HT1080 (cell line): Measurements from ENCODE around the gene APOH. TPM values are rescaled to one million over a fixed set of nuclear protein-coding genes. Genes with fewer than 3 reads are reported as not detected.
"Not testable (repeated sequence)": the region's sequence is repeated elsewhere in the genome, so short reads cannot be mapped to it uniquely, and the experiment has no call there.

Experiments used
- DNase-seq: peaks from one replicate; pipeline ENCODE4 v3.0.0-alpha.2; 2015; ENCODE audit warnings: low read depth
- polyA plus RNA-seq, 2 experiments: library from polyadenylated mRNA; depleted of rRNA; stranded (reverse); fragments of >200 nt; gene quantifications; 2 replicates each; pipeline ENCODE4 v1.2.3, GENCODE V29; 2015
- total RNA-seq: library from RNA; depleted of rRNA; stranded (reverse); fragments of >200 nt; shearing (Covaris generic); gene quantifications from 2 replicates; pipeline ENCODE4 v1.2.3, GENCODE V29; 2014; rRNA removed

APOH gene
- not detected in 2 replicates for total RNA-seq
- polyA plus RNA-seq (2015; cell fraction: cytosol; rRNA removed) = not detected in 2 replicates
- polyA plus RNA-seq (2015; cell fraction: nucleus; rRNA removed) = not detected in 2 replicates

DNA sequence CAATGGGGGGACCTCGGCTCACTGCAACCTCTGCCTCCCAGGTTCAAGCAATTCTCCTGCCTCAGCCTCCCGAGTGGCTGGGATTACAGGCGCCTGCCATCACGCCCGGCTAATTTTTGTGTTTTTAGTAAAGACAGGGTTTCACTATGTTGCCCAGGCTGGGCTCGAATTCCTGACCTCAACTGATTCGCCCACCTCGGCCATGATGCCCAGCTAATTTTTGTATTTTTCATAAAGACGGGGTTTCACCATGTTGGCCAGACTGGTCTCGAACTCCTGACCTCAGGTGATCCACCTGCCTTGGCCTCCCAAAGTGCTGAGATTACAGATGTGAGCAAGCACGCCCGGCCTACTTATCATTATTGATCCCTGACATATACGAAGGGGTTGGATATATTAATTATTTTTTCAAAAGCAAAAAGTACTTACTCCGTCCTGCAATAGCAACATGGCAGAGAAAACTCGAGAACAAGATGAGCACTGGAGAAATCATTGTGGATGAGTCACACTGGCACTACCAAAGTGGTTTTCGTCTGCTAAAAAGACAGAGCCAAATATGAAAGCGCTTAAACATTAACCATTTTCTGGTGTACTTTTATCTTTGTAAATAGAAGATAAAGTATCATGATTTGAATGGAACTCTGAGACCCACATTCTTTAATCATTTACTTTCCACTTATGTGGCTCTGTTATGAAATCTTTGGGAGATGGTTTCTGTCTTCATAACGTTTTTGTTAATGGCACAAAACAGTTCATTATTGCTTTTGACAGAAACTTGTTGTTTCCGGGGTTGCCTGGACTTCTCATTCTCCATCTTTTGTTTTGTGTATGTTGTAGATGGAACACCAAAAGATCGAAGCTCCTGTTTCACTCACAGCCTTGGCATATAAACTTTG lies at the start of gene APOH:
Gene APOH, minus strand, starts transcription at position 529 of the 896 bp plus-strand sequence. Its CDS starts 36 bp downstream, at position 493.
- no peak for DNase-seq

DNA sequence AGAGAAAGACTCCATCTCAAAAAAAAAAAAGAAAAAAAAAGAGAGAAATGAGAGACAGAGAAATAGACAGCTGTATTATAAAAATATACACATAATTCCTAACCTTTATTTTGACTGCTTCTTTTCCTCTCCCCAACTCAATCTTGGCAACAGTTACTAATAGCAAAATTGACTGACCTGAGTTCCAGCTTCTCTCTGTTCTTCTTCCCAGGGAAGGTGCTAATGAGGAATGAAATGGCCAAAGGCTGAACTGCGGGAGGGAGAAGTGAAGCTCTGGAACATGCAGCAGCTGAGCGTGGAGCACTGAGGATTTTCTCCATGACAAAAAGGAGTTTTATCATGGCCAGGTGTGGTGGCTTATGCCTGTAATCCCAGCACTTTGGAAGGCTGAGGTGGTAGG lies 48.0 kb upstream of the APOH start:
- DNase-seq = no peak

GRCh38 chr17:66276328-66276937 lies 47.2 kb upstream of the APOH start:
- DNase-seq = peak; percentile 27

DNA sequence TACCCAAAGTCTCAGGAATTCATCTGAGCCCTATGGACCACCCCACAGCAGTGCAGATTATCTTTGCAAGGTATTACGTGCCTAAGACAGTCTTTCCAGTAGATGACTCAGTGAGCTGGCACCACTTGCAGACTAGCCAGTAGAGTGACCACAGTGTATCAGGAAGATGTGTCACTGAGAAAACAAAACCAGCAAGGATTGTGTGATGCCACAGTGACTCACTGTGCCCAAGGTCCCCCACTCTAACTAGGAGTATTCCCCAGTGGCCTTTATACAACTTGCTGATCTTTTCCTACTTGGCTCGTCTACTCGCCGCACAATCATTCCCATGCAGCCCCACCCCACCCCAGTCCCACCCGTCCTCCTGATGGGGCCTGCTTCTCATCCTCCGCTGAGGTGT lies 46.4 kb upstream of the APOH start:
- peak; percentile 99 for DNase-seq

GRCh38 chr17:66273586-66273848 lies 44.3 kb upstream of the APOH start:
- DNase-seq = no peak

DNA sequence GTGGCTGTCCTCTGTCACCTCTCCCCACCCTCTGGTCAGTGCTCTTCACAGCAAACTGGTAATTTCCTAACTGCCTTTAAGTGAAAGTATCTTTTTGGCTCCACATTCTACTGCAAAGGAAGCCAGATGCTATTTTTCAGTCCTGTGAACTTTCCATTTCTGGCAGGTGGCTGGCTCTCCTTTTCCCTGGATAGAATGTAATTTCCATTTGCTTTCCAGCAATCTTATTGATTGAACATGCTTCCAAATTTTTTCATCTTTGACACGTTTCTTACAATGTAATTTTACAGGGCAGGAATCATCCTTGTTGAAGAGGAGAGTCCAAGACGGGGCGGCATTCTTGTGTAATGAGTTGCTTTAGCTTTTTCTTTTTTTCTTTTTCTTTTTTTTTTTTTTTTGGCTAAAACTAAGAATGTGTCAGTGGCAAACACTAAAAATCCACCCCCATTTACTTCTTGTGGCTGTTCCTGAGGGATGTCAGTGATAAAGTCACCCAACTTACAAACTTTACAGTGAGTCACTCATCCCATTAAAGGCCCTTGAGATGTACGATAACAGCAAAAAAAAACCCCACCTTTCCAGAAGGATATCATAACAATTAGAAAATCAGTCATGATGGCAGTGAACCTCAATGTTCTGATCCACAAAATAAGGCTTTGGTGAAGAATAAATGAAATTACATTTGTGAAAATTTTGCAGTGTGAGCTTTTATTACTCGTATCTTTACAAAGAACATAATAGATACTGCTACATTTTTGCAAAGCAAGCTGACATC lies 43.8 kb upstream of the APOH start:
- DNase-seq = peak; percentile 96

GRCh38 chr17:66271512-66271911 lies 42.3 kb upstream of the APOH start:
- no peak for DNase-seq

DNA sequence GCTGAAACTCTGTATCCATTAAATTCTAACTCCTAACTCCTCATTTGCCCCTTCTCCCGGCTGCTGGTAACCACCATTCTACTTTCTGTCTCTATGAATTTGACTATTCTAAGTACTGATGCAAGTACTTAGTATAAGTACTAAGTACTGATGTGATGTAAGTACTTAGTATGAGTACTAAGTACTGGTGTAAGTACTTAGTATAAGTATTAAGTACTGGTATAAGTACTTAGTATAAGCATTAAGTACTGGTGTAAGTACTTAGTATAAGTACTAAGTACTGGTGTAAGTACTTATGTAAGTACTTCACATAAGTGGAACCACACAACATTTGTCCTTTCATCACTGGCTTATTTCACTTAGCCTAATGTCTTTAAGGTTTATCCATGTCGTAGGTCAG lies 40.9 kb upstream of the APOH start:
- no peak for DNase-seq

GRCh38 chr17:66268247-66268927 lies 39.2 kb upstream of the APOH start:
- DNase-seq = peak; percentile 52

DNA sequence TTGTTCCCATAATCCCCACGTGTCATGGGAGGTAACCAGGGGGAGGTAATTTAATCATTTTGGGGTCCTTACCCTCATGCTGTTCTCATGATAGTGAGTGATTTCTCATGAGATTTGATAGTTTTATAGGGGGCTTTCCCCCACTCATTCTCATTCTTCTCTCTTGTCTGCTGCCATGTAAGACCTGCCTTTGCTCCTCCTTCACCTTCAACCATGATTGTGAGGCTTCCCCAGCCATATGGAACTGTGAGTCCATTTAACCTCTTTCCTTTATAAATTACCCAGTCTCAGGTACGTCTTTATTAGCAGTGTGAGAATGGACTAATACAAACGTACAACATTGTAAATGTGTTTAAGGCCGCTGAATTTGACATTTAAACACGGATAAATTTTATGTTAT lies 35.5 kb upstream of the APOH start:
- no peak for DNase-seq

DNA sequence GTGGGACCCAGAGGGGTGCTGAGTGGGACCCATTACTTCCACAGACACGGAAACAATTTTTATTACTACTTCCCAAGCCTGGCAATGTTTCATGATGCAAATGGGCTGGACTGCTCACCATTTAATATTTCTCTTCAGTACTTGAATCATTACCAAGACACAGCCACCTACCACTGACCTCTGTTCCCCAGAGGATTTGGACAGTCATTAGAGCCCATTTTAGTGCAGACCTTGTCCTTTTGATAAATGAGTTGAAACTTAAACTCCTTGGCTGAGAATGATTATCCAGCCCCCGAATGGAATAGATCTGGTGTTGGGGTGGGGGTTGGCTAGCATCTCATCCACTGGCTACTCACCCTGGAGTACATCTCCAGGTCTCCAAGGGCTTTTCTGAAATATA lies 33.6 kb upstream of the APOH start:
- DNase-seq = no peak

- DNase-seq = no peak
Observed at GRCh38 chr17:66260688-66261087, 31.5 kb upstream of the APOH start.

DNA sequence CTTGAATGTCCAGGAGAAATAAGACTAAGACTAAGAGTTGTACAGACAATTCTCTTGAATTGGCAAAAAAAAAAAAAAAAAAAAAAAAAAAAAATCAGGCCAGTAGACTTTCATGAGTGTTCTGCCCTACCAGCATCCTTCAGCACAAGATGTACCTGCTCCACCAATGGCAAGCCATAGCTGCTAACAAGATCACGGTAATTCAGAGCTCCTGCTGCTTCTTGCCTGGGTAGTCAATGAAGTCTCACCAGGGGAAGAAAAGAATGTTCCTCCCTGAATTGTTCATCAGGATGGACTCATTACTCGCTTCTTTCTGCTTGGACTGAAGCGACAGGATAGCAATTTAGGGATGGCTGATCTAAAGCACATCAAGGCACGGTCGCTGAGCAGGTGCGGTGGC lies 31.1 kb upstream of the APOH start:
- no peak for DNase-seq

DNA sequence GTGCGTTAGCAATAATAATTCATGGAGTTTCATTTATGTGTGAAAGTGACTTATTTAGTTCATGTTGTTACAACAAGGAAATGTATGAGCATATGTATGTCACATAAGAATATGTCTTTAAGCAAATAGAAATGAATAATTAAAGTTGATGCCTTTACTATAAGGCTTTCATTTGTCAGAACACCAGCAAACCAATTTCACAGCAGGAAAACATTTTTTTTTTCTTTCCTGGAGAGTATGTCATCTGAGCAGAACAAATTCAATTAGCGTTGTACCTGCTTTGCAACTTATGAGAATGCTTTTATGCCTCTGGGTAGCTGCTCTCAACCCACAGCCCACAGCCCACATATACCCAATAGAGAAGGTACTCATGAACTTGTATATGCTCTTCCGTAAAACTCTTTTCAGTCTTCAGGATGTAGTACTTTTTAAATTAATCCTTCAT lies 26.3 kb upstream of the APOH start:
- DNase-seq = no peak

- DNase-seq = peak; percentile 63
Observed at GRCh38 chr17:66255112-66255511, 25.9 kb upstream of the APOH start.

DNA sequence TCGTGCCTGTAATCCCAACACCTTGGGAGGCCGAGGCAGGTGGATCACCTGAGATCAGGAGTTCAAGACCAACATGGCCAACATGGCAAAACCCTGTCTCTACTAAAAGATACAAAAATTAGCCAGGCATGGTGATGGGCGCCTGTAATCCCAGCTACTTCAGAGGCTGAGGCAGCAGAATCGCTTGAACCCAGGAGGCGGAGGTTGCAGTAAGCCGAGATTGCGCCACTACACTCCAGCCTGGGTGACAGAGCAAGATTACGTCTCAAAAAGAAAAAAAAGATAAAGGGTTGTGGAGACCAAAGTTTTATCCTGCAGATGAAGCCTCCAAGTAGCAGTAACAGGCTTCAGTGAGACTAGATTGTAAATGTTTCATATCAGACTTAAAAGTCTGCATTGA lies 24.2 kb upstream of the APOH start:
- DNase-seq = not testable (repeated sequence)

- DNase-seq = no peak
Observed at GRCh38 chr17:66250686-66251085, 21.5 kb upstream of the APOH start.

GRCh38 chr17:66248285-66248684 lies 19.1 kb upstream of the APOH start:
- no peak for DNase-seq

DNA sequence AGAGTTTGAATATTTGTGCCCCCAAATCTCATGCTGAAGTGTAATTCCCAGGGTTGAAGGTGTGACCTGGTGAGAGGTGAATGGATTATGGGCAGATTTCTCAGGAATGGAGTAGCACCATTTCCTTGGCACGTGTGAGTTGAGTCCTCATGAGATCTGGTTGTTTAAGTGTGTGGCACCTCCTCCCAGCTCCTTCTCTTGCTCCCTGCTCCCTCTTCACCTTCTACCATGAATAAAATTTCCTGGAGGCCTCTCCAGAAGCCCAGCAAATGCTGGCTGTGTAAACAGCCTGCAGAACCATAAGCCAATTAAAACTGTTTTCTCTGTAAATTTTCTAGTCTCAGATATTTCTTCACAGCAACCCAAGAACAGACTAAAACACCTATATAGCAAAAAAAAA lies 12.6 kb upstream of the APOH start:
- no peak for DNase-seq

- DNase-seq = peak; percentile 70
Observed at GRCh38 chr17:66240630-66241029, 11.4 kb upstream of the APOH start.

- no peak for DNase-seq
Observed at GRCh38 chr17:66240013-66240412, 10.8 kb upstream of the APOH start.
